ENCODE data around the gene C11orf52. TPM values are rescaled to one million over a fixed set of nuclear protein-coding genes. Genes with fewer than 3 reads are reported as not detected.

The C11orf52 gene
- total RNA-seq (2021; fragmentation: NEBNext Ultra II Directional; extraction: Animal tissue kit (Norgen Biotek cat#: 25700)): 1.7 and 2.2 TPM in 2 replicates
- polyA plus RNA-seq (2011; rRNA removed): 2.7 and 3.4 TPM in 2 replicates
- 3.1 TPM for polyA plus RNA-seq (2011; cell fraction: cytosol; rRNA removed)
- 5.2 TPM for polyA plus RNA-seq (2011; cell fraction: nucleus; rRNA removed)
- 2.0 to 3.5 TPM (median 3.1 TPM) in 4 replicates for polyA plus RNA-seq (2012, experiment 1 of 2)
- 2.5 TPM for polyA plus RNA-seq (2012, experiment 2 of 2)
- 1.5 TPM for polyA plus RNA-seq (2013, experiment 1 of 2)
- polyA plus RNA-seq (2013, experiment 2 of 2): 1.5 TPM
- 1.7 and 2.3 TPM in 2 replicates for polyA minus RNA-seq (2011; rRNA and poly(A)+ RNA removed)
- 2.2 TPM for polyA minus RNA-seq (2011; cell fraction: cytosol; rRNA and poly(A)+ RNA removed)
- 2.0 TPM for polyA minus RNA-seq (2011; cell fraction: nucleus; rRNA and poly(A)+ RNA removed)
- long read RNA-seq, experiment 1, partial matches to known transcripts: 0 of 2 reads
- long read RNA-seq, experiment 1, other reads (novel, unspliced or antisense): 0 of 2 reads
- long read RNA-seq, experiment 2, transcript C11orf52-201 (4 exons, 1,141 nt): major isoform, 7 of 8 reads
- long read RNA-seq, experiment 2, partial matches to known transcripts: 0 of 8 reads
- long read RNA-seq, experiment 2, other reads (novel, unspliced or antisense): 1 of 8 reads

GRCh38 chr11:111918390-111919256 lies at the start of gene C11orf52:
C11orf52 (plus strand) TSS chr11:111918913; CDS start chr11:111918973, 60 bp downstream.
- H4K91ac ChIP-seq (replicated peaks; ENCODE audit: insufficient read length, low read length): peak within 1 kb of the TSS; percentile 10
- H3K9ac ChIP-seq (replicated peaks in 1 of 4; ENCODE audit: extremely low read depth in 1 of 4, low read depth in 3 of 4, low read length in 3 of 4): no peak within 1 kb of the TSS
- no peak within 1 kb of the TSS for H4K8ac ChIP-seq (ENCODE audit: extremely low read depth, insufficient read depth, low read length)
- no peak within 1 kb of the TSS; the same call in 1 of the 2 replicates for H2BK5ac ChIP-seq (ENCODE audit: low read depth, low read length)
- no peaks in the 10 kb centered on the region for H3K79me2 ChIP-seq (ENCODE audit: control insufficient read depth in 1 of 2, insufficient read depth in 2 of 2, low read length in 2 of 2)
- peak within 1 kb of the TSS; percentile 76; the same call in 1 of the 2 replicates for H2BK15ac ChIP-seq (ENCODE audit: low read length)
- no peaks in the 10 kb centered on the region for H3K9me3 ChIP-seq (ENCODE audit: insufficient read depth in 2 of 2, low read depth in 1 of 2, low read length in 1 of 2)
- peak within 1 kb of the TSS; percentile 26; the same call in 1 of the 2 replicates for H3K27ac ChIP-seq (ENCODE audit: low read depth, low read length)
- H3K4me3 ChIP-seq (ENCODE audit: extremely low read depth in 1 of 4, insufficient read depth in 2 of 4, low read depth in 3 of 4, low read length in 4 of 4): peak within 1 kb of the TSS; percentile 7 to 41 (median 20); a peak in 3 of 8 replicates
- H3K56ac ChIP-seq (replicated peaks; ENCODE audit: insufficient read length, low read depth, low read length): no peak within 1 kb of the TSS
- H3K14ac ChIP-seq (ENCODE audit: insufficient read length): no peak within 1 kb of the TSS
- H3K4ac ChIP-seq (replicated peaks; ENCODE audit: insufficient read length, low read depth, low read length): no peak within 1 kb of the TSS
- no peaks in the 10 kb centered on the region for H3K27me3 ChIP-seq (replicated peaks in 1 of 4; ENCODE audit: control insufficient read depth in 3 of 4, extremely low read depth in 1 of 4, insufficient read depth in 3 of 4, low read length in 3 of 4)
- H3K18ac ChIP-seq (ENCODE audit: extremely low read depth, low read length): peak within 1 kb of the TSS; percentile 80; the same call in 1 of the 2 replicates
- peak; percentile 49 to 69 for DNase-seq (ENCODE audit: low read depth in 1 of 2, low spot score in 2 of 2)
- H3K36me3 ChIP-seq (ENCODE audit: control insufficient read depth in 2 of 4, insufficient read depth in 4 of 4, low read length in 3 of 4): no peaks in the 10 kb centered on the region
- H2AFZ ChIP-seq (ENCODE audit: low read length): peak within 1 kb of the TSS; percentile 94
- H4K20me1 ChIP-seq (replicated peaks in 1 of 2; ENCODE audit: control insufficient read depth in 1 of 2, insufficient read depth in 2 of 2, low read length in 2 of 2): no peaks in the 10 kb centered on the region
- CTCF ChIA-PET (ENCODE audit: partially characterized antibody): interaction anchor here (0.6 to 1.6 kb wide), 8 partner anchors 8 to 64 kb away, joined by 3 to 8 read pairs (median 4); no protein-coding TSS in a partner anchor
- peak within 1 kb of the TSS; percentile 82 for H2BK120ac ChIP-seq (replicated peaks; ENCODE audit: low read depth, low read length)
- H4K5ac ChIP-seq (ENCODE audit: insufficient read length, low read depth, low read length): peak within 1 kb of the TSS; percentile 4
- peak within 1 kb of the TSS; percentile 43 to 52 for H3K4me2 ChIP-seq (ENCODE audit: insufficient read depth in 1 of 2, low read depth in 2 of 2, low read length in 2 of 2)
- H3K4me1 ChIP-seq (replicated peaks in 1 of 4; ENCODE audit: control insufficient read depth in 3 of 4, insufficient read depth in 4 of 4, low read length in 3 of 4): peaks cover 0 to 6% (median 4%) of the 10 kb centered on the region in 4 experiments; a peak in 5 of 7 replicates
- WGBS, 2 experiments (ENCODE audit: extremely low coverage in 1 of 2, insufficient coverage in 1 of 2, insufficient read length in 1 of 2, insufficient replicate concordance in 2 of 2, low coverage in 1 of 2, low lambda C conversion rate in 2 of 2, missing lambda C conversion rate in 1 of 2): 53% methylated on average over 19 of the region's 19 CpGs; no CpG with 5 or more reads in 1 of the 2 experiments
- H2BK20ac ChIP-seq (ENCODE audit: low read length): peak within 1 kb of the TSS; percentile 40; the same call in 1 of the 2 replicates
- H2AK5ac ChIP-seq (ENCODE audit: low read depth, low read length): peak within 1 kb of the TSS; percentile 47; the same call in 1 of the 2 replicates
- POLR2A ChIA-PET (ENCODE audit: partially characterized antibody): interaction anchor here (0.8 to 1.4 kb wide), 5 partner anchors 19 to 64 kb away, joined by 3 to 4 read pairs (median 3); no protein-coding TSS in a partner anchor
- peak; percentile 39 for FAIRE-seq
- peak within 1 kb of the TSS; percentile 72 for H2BK12ac ChIP-seq (ENCODE audit: low read depth, low read length)
- H3K23me2 ChIP-seq (ENCODE audit: low read depth, low read length): no peaks in the 10 kb centered on the region
- no peaks in the 10 kb centered on the region for H3K79me1 ChIP-seq (ENCODE audit: low read depth, low read length)
- no peak within 1 kb of the TSS for H3K23ac ChIP-seq (ENCODE audit: insufficient read length)
- TF ChIP-seq CHD1 (IDR thresholded peaks at IDR 0.05; ENCODE audit: low read depth, low read length) (no peak), MAX (IDR thresholded peaks at IDR 0.05) (peak; percentile 48; the same call in 1 of the 2 replicates), CTCF (IDR thresholded peaks at IDR 0.05; ENCODE audit: control extremely low read depth in 1 of 3, insufficient read depth in 1 of 3, low read depth in 1 of 3, low read length in 3 of 3) (peak; percentile 1 to 20 (median 9); a peak in 2 of 4 replicates), GTF2F1 (IDR thresholded peaks at IDR 0.05; ENCODE audit: borderline replicate concordance, low read depth, low read length) (0 out of 2 replicates have a peak, but pooled peaks have one; percentile 20)
